HG03159 (cell line): ENCODE data around the gene ALOX12B.
"Not testable (repeated sequence)": the region's sequence is repeated elsewhere in the genome, so short reads cannot be mapped to it uniquely, and the experiment has no call there.

Source experiments
- ATAC-seq: cut with Tn5 transposase; IDR thresholded peaks from one replicate; pipeline ENCODE4 v1.9.1; 2021; ENCODE audit warnings: mild to moderate bottlenecking, moderate library complexity; ENCODE audit not compliant: unreplicated experiment

The ALOX12B gene

DNA sequence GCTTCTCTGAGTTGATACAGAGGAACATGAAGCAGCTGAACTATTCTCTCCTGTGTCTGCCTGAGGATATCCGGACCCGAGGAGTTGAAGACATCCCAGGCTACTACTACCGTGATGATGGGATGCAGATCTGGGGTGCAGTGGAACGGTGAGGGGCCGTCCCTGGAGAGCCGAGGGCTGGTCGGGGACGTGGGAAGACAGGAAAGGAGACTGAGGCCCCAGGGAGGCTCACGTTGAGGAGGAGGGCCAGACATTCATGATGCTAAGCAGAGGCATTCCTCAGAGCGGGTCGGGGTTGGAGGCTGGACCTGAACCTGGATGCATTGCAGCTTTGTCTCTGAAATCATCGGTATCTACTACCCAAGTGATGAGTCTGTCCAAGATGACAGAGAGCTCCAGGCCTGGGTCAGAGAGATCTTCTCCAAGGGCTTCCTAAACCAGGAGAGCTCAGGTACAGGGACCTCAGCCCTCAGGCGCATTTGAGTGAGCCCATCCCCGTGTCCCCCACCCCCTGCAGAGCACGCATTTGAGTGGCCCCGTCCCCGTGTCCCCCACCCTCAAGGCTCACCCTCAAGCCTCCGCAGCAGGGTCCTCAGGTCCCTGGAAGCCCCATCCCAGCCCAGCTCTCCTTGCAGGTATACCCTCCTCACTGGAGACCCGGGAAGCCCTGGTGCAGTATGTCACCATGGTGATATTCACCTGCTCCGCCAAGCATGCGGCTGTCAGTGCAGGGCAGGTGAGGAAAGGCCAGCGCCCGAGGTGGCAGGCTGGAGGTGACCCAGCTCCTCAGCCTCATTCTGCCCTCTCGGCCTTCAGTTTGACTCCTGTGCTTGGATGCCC lies 40.4 kb downstream of the ALOX12B start:
- ATAC-seq, result no peak

DNA sequence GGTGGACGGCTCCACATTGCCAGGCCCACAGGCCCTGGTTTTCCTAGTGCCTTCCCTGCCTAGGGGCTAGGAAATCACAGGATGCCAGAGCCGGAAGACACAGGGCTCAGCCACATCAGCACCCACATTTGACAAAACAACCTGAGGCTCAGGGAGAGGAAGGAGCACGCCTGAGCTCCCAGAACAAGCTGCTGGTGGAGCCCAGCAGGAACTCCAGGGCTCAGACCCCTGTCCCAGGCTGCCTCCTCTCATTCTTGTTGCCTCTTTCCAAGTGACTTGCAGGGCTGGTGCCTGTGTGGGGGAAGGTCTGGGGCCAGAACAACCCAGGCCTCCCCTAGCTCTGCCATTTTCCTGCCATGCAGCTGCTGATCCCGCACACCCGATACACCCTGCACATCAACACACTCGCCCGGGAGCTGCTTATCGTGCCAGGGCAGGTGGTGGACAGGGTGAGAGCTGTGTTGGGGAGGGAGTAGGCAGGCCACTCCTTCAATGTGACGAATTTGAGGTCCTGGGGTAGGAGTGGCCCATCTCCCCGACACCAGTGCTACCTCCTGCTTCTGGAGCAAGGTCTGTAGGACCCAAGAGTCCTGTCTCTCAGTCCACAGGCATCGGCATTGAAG lies 41.1 kb downstream of the ALOX12B start:
- ATAC-seq, result no peak

DNA sequence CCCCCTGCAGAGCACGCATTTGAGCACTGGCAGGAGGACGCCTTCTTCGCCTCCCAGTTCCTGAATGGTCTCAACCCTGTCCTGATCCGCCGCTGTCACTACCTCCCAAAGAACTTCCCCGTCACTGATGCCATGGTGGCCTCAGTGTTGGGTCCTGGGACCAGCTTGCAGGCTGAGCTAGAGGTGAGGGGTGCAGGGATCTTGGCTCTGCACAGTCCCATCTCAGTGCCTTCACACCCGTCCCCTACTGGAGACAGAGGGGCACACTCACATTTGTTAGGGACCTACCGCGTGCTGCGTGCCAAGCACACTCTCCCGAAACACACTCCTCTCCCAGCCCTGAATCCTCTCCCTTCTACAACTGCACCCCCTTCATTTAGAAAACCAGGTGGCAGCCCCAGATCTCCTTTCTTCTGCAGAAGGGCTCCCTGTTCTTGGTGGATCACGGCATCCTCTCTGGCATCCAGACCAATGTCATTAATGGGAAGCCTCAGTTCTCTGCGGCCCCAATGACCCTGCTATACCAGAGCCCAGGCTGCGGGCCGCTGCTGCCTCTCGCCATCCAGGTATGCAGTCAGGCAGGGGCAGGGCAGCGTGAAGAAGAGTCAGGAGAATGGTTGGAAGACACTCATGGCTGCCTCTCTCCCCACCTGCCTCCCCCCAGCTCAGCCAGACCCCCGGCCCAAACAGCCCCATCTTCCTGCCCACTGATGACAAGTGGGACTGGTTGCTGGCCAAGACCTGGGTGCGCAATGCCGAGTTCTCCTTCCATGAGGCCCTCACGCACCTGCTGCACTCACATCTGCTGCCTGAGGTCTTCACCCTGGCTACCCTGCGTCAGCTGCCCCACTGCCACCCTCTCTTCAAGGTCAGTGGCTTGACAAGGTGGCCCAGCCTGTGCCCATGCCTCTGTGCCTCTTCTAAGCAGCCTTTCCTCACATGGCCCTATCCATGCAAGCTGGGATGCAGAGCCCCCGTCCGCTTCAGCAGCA lies 42.4 kb downstream of the ALOX12B start:
- ATAC-seq, result no peak

DNA sequence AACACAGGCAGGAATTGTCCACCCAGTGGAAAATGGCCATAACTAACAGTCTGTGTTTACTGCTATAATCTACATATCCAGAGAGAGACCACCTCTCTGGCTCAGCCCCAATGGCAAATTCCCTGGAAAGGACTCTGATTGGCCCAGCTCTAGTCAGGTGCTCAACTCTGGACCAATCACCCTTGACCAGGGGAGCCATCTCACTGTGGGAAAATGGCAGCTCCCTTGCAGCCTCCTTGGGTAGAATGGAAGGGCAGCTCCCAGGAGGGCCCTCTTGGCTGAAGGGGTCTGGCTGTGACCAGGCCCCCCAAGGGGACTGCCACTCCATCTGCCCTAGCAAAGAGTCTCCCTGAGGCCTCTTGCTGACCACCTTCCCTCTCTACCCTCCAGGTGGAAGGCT lies 45.5 kb downstream of the ALOX12B start:
- ATAC-seq, result no peak

DNA sequence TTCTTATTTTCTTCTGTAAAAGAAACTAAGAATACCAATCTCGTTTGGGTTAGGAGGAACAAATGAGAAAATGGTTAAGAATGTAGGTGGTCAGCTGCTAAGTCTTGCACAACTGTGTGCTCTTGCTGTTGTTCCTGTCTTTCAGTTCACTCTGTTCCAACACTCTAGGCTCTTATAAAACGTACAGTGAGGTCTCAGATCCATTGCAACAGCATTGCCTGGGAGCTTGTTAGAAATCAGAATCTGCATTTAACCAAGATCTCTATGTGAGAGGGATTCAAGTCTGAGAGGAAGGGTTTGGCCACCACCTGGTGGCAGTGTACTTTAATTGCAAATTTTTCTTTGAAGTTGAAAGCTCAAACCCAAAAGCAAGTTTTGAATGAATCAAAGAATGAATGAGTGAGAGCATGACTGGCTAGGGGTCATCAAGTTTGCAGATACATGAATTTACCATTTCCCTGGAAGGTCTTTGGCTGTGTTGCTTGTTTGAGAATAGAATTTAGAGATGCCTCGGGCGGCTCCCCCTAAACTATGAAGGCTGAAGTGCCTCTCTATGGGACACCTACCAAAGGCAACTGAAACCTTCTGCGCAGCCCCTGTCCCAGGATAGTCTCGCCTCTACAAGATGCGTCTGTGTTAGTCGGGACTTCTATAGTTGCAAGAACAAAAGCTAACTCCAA lies 46.1 kb downstream of the ALOX12B start:
- ATAC-seq, result no peak

DNA sequence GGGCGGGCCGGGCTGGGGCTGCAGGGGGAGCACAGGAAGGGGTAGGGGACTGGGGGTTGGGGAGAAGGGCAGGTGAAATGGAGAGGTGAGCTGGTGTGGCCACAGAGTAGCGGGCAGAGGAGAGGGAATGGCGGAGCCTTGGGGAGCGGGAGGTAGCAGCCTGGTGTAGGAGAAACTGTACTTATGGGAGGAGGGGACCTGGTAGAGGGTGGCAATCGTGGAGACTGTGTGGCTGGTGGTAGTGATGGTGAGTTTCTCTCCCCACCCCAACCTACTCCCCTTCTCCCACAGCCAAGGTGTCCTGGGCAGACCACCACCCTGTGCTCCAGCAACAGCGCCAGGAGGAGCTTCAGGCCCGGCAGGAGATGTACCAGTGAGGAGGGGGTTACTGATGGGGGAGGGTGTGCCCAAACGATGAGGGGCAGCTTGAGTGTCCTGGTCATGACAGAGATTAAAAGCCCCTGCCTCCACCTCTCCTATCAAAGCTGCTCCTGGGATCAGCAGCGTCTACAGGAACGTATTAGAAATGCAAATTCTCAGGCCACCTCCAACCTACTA lies 47.8 kb downstream of the ALOX12B start:
- ATAC-seq, result no peak

DNA sequence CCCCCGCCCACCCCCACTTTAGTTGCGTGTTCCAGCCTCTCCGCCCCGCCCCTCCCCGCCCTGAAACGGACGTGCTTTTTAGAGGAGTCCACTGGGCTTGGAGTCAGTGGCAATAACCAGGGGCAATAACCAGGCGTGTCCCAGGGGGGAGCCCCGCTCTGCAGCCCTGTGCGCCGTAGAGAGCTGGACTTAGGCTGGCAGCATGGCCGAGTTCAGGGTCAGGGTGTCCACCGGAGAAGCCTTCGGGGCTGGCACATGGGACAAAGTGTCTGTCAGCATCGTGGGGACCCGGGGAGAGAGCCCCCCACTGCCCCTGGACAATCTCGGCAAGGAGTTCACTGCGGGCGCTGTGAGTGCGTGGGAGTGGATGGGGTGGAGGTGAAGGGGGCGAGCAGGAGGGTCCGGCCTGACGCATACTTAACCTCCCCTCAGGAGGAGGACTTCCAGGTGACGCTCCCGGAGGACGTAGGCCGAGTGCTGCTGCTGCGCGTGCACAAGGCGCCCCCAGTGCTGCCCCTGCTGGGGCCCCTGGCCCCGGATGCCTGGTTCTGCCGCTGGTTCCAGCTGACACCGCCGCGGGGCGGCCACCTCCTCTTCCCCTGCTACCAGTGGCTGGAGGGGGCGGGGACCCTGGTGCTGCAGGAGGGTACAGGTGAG lies 48.4 kb downstream of the ALOX12B start, which contains the start of gene ALOX15B:
TSS of gene ALOX15B (plus strand) at position 106 of the 657 bp plus-strand sequence. CDS start at position 203, 97 bp downstream.
- ATAC-seq, result no peak

DNA sequence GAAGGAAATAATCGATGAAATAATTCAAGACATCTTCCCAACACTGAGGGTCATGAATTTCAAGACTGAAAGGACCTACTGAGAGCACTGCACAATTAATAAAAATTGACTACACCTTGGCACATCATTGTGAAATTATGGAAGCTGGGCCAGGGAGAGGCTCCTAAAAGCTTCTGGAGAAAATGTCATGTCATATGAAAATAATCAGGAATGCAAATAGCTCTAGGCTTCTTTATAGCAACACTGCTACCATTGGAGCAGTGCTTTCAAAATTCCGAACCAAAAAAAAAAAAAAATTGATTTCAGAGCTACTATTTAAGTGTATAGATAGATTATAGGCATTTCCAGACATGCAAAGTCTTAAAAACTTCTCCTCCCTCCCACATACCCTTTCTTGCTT lies 55.1 kb downstream of the ALOX12B start:
- no peak for ATAC-seq

DNA sequence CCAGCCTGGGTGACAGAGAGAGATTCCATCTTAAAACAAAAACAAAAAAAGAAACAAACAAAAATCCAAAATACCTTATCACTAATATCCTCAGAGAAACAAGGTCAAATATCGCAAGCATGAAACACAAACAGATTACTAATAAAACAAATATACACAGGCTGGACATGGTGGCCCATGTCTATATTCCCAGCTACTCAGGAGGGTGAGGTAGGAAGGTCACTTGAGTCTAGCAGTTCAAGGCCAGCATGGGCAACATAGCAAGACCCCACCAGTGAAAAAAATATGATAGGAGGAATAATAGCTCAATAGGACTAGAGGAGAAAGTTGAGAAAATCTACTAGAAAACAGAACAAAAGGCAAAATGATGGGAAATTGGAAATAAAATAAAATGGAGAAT lies 55.6 kb downstream of the ALOX12B start:
- no peak for ATAC-seq

DNA sequence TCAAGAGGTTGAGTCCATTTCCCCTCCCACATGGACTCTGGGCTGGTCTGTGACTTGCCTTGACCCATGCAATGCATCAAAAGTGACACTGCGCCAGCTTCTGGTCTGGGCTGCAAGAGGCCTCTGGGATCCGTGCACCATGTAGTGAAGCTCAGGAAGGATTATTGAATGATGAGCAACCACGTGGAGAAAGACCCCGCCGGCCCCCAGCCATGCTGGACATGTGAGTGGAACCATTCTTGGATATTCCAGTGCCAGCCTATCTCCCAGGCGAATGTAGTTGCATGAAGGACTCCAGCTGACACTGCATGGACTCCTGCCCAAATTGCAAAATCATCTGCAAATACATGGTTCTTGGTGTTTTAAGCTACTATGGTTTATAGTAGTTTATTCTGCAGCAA lies 56.3 kb downstream of the ALOX12B start:
- no peak for ATAC-seq

DNA sequence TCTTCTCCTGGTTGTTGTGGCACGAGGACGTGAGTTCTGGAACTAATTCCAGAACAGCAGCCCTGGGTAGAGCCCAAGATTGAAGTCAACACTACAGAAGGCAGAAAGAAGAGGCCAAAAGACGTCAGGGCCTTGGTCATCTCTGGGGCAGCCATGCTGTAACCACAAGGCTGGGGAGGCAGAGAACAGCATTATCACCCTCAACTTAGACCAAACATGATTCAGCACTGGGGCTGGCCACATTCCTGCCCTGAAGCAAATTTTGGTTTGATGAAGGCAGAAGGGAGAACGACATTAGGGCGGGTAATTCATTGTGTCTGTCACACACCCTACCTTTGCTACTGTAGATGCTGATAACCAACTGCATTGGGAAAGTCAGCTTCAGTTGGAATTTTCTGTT lies 58.4 kb downstream of the ALOX12B start:
- no peak for ATAC-seq

DNA sequence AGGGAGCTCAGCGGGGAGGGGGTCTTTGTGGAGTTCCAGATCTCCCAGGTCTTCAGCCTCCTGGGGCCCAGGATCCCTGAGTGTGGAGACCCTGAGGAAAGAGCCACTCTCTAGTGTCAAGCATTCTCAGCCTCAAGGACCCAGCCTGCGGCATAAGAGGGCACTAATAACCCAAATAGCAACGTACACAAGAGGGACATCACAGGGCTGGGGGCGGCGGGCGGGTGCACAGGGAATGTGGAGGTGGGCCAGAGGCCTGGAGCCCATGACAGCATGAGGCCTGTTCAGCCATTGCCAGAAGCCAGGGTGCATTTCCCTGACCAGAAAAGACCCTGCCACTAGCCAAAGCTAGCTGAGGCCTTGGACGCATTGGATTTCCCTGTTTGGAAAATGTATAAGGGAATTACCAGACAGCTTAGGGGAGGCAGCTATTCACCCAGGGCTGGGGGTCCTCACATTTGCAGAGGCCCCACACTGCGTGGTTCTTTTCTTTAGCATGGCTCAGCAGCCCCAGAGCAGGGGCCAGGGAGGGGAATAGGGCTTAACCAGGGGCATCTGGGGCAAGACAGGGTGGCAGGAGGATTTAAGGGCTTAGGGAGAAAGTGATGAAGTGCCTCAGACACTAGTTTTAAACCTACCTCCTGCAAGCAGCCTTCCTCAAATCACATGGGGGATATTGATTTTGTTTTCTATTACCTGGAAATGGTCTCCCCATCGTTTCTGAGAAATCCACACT lies 62.2 kb downstream of the ALOX12B start:
- no peak for ATAC-seq

DNA sequence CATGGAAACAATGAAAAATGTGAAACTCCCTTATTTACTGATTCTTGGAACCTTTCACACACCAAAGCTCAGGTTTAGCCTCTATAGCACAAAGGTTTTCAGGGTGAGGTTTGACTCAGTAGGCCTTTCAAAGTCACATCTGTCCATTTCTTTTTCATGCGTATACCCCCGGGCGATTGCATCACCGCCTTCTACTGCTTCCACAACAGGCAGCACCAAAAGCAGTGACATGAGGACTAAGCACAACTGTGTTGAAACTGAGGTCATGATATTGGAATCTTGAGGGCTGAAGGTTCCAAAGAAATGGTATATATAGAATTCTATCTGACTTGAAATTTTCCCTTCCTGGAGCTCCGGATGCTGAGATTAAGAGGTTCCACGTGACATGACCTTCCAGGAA lies 63.4 kb downstream of the ALOX12B start:
- ATAC-seq, result not testable (repeated sequence)
